Kidney tubule cell (primary cell): ENCODE results near the gene SLC6A12.

Experiments used
- DNase-seq: peaks from one replicate; pipeline ENCODE4 v3.0.0-alpha.2; 2018; ENCODE audit warnings: low spot score

SLC6A12 gene

DNA sequence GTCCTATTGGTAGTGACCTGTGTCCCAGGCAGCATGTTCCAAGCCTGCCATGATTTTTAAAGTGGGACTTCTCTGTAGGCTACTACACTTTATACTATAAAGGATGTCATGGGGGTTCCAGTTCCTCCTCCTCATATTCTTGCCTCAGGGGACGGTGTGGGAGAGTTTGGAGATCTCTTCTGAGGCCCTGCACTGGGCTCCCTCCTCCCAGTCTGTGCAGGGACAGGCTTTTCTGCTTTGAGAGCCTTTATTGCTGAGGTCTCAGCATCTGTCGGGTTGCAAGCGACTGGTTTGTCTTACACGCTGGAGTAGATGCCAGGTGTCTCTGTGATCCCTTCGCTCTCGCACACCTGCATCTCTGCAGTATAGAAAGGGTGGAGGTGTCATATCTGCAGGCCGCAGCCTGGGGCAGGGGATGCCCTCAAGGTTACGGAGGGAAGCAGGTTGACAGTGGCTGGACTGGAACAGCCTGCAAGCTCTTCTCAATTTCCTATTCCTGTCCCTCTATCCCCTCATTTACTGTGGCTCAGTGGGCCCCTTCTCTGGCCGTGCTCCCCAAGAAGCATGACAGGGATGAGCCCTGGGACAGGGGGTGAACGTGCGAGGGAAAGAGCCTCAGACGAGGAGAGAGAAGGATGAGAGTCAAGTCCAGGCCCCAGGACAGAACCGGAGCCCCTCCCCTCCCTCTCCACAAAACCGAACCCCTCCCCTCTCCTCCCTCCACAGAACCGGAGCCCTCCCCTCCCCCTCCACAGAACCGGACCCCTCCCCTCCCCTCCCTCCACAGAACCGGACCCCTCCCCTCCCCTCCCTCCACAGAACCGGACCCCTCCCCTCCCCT lies 51.3 kb downstream of the SLC6A12 start:
- DNase-seq: no peak

DNA sequence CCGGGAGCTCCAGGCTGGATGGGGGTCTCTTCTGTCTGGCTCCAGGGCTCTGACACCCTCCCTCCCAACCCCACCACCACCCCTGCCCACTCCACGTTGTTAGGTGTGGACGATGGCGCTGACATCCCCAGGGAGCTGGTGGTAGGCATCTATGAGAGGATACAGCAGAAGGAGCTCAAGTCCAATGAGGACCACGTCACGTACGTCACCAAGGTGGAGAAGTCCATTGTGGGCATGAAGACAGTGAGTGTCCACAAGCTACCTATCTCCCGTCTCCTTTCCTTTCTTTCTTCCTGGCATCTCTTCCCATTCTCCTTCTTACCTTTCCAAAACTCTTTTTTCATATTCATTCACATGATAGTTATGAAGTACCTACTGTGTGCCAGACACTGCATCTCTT lies 52.1 kb downstream of the SLC6A12 start:
- no peak for DNase-seq

DNA sequence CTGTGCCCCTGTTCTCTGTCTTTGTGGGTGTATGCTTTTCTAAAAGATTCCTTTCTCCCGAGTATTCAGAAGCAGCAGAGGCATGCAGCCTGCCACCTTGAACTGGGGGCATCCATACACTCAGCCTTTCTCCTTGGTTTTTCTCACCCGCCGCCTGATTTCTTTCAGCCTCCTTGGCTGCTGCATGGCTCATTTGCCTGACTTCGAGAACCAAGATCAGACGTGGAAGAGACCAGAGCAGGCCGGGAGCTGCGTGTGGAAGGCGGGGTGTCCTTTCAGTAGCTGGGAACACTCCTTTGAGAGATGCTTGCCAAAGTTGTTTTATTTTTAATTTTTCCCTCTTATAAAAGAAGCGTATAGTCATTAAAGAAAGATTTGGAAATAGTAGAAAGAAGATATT lies 53.1 kb downstream of the SLC6A12 start:
- DNase-seq: no peak

DNA sequence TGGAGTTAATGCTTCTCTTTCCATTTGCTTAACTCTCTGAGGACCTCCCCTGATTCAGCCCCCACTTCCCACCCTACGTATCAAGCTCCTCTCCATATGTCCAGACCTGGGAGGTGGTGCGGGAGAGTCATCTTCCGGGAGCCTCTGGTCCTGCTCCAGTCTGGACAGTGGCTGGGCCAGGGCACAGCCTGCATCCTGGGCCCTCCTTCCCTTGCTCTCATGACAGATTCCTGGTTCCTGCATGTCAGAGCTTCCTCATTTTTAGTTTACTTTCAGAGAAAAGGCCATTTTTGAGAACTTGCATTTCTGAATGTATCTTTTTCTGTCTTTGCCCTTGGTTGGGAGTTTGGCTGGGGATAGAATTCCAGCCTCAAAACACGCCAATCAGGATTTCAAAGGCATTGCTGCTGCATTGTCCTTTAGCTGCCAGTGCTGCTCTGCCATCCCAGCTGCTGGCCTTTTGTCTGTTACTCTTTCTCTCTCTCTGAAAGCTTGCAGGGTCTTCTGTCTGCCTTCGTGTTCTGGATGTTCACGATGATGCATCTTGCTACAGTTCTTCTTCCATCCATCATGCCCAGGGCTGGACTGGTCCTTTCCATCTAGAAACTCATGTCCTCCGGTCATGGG lies 54.7 kb downstream of the SLC6A12 start:
- DNase-seq: no peak

DNA sequence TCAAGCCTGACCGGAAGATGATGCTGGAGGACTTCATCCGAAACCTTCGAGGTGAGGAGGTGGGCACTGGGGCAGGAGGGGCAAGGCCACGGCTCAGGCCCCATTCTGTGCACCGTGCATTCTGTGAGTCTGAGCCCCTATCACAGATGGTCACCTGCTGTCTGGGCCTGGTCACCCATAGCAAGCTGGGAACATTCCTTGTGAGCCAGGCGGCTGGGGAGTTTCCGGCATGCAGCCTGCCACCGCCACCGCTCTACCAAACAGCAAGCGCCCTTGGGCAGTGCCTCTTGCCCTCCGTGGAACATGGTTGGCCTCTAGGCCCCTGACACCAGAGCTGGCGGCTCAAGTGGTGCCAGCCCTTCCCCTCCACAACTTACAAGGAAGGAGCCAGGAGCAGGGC lies 56.3 kb downstream of the SLC6A12 start:
- DNase-seq: no peak

DNA sequence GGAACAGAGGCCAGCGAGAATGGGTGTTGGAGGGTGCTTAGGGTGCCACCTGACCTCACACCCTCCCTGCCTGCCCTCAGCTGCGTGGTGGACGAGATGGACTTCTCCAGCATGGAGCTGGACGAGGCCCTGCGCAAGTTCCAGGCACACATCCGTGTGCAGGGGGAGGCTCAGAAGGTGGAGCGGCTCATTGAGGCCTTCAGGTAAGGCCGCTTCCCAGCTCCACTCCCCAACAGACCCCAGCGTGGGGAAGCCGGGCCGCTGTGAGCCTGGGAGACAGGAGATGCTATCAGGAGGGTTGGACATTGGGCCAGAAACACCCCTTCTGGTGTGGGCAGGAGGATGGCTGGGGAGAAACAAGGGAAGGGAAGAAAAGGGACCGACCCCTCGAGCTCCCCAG lies 57.0 kb downstream of the SLC6A12 start:
- no peak for DNase-seq

DNA sequence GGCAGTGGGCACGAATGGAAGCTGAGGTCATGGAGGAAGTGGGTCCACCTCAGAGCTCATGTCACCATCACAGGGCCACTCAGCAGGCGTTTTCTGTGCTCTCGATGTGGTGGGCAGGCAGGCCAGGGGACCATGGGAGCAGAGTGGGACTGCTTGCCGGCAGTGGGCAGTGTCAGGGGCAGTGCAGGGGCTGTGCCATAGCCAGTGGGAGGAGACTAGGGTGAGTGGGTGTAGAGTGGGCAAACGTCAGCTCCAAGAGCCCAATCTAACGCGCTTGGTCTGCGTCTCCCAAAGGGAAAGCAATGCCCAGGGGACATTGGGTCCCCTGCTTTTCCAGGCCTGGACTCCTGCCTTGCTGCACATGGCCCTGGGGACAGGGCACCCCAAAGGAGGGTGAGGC lies 58.3 kb downstream of the SLC6A12 start:
- DNase-seq: no peak

DNA sequence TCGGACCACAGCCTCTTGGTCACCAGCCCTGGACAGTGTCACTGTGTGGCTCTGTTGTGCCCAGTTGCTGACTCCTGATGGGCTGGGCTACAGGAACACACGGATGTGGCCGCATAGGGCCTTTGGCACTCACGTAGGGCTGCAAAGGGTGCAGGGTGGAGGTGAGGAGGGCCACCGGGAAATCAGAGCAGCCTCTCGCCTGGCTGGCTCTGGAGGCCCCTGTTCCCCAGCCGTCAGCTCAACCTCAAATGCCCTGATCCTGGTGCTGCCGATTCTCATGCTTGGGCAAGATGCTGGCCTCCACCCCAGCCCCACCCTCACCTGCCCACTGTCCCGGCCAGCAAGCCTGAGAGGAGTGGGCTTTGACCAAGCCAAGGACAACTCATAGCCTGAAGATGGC lies 59.0 kb downstream of the SLC6A12 start:
- no peak for DNase-seq

DNA sequence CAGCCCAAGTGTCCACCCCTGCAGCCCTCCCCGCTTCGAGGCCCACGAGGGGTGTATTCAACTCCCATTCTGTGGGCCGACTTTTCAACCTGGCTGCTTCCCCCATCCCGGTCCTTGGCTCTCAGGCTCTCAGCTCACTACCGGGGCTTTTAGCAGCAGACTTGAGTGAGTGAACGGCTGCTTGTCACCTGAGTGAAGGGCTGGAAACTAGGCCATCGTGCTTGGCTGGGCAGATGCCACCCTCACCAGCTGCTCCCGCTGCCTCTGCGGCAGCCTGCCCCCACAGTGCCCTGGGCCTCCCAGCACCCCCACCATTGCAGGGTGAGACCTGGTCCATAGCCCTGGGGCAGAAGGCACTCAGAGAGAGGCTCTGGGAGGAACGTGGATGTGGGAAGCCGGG lies 59.9 kb downstream of the SLC6A12 start:
- DNase-seq: no peak

DNA sequence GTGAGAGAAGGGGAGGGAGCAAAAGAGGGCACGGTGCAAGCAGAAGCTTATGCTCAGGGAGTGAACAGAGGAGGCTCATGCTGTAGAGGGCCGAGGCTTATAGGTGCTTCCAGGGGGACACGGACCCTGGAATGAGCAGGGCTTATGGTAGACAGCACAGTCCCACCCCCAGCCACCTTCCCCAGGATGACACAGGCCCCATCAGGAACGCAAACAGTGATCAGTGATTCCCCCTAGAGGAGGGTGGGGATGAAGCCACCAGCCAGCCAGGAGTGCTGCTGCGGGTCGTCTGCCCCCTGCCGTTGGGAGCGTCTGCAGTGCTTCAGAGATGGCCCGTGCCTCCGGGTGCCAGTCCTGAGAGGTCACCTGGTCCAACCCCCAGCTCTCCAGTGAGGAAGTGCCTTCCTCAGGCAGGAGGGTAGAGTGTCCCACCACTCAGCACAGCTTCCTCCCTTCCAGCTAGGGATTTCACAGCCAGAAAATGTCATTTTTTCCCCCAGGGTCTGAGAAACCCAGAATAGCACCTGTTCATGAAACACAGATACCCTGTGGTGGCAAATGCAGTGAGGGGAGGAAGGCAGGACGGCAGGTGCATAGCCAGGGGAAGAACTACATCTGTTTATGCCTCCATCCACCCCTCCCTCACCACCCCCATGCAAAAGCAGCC lies 60.7 kb downstream of the SLC6A12 start:
- peak; percentile 77 for DNase-seq

DNA sequence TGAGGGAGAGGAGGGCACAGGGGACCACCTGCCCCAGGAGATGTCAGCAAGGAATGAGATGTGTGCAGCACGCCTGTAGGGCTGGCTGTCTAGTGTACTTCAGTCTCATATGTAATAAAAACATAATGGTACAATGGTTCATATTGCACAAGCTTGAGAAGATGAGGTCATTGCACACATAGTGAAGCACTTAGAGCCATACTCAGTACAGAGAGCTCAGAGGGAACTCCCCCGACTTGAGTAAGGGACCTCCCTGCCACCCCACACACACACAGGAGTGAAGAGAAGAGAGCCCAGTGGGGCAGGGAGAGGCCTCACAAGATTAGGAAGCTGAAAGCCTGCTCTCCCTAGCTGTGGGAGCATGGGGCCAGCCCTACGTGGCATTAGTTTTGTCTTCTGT lies 61.5 kb downstream of the SLC6A12 start:
- DNase-seq: no peak

DNA sequence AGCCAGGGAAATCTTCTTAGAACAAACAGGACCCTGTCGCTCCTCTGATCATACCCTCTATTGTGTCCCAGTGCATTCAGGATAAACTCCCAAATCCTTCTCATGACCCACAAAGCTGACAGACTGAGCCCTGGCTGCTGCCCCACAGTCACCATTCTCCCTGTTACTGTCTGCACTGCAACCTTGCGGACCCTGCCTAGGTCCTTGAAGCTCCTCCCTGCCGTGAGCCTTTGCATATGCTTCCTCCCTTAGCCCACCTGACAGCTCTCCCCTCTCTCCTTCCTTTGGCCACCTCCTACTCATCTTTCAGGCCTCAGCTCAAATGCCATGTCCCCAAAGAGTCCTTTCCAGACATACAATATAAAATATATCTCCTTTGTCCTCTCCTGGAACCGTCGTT lies 62.4 kb downstream of the SLC6A12 start:
- DNase-seq: no peak

DNA sequence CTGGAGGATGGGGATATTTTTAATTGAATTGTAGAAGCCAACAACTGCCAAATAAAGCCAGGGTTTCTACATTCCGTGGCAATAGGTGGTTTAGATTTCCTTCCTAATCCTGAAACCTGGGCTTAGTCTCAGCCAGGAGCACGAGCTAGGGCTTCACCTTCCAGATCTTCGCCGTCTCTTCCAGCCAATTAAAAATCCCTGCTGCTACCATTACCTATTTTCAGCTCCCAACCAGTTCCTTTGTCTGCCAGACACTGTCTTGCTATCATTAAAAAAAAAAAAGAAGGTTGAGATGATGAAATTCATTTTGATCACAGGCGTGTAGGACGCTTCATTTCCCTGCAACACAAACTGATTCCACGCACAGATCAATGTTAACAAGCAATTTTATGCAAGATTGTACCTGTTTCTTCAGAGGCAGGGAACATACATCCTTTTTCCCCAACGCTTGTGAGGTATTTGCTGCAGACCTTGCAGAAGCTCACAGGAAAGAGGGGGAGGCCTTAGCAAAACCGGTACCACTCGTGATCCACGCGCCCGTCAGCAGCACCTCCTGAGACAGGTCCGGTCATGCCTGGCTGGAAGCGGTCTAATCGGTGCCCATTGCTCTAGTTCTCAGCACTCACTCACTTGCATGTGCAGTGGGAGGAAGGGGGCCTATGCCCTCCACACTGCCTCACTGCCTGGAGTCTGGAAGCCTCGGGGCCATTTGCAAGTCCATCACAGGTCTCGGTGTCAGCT lies 65.1 kb downstream of the SLC6A12 start:
- DNase-seq: no peak

DNA sequence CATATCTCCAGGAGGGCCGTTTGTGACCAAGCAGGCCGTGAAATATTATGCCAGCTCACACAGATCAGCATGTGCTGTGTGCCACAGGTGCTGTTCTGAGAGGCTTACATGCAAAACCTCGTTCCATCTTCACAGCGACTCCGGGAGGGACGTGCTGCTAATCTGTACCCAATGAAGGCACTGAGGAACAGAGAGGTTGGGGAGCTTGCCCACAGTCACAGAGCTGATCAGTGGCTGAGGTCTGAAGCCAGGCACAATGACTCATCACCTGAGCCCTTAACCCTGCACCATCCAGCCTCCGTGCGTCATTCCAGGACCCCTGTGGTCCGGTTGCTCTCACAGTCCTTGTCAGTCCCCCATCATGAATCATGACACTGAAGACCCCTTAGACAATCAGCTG lies 66.7 kb downstream of the SLC6A12 start:
- DNase-seq: no peak

DNA sequence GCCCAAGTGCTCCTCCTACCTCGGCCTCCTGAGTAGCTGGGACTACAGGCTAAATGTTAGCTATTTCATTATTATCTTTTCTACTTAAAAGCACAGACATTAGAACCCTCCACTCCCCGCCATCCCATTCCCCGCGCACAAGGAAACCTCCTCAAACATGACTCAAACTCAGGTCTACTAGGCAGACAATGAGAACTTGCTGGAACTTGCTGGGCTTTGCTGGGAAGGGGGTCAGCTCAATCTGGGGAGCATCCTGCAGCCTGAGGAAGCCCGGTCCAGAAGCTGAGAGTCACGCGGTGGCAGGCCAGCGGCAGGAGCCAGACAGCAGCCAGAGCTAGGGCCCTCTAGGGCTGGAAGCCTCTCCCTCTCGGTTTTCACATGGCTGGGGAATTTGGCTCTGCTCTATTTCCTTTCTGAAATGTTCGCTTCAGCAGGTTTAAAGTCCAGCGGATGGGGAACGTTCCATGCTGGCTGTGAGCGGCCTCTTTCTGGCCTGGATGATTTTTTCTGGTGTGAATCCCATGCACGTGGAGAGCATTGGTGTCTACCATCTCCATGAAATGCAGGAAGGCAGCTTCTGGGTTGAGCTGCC lies 68.5 kb downstream of the SLC6A12 start:
- peak; percentile 50 for DNase-seq

DNA sequence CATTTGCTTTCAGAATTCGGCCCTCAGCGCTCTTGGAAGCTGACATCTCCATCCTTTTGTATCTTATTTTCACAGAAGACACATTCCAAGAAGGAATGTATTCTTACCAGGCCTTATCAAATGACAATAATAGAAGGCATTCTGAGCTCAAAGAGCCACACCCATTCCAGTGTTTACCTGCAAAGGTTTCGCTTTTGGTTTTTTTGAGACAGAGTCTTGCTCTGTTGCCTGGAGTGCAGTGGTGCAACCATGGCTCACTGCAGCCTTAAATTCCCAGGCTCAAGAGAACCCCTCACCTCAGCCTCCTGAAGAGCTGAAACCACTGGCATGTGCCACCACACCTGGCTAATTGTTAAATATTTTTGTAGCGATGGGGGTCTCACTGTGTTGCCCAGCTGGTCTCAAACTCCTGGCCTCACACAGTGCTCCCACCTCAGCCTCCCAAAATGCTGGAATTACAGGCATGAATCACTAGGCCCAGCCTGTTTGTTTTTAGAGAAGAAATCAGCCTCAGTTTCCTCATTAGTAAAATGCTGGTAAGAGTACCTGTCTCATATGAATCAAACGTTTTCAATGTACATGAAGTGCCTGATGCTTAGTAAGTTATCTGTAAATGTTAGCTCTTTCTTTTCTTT lies 69.2 kb downstream of the SLC6A12 start:
- DNase-seq: no peak

DNA sequence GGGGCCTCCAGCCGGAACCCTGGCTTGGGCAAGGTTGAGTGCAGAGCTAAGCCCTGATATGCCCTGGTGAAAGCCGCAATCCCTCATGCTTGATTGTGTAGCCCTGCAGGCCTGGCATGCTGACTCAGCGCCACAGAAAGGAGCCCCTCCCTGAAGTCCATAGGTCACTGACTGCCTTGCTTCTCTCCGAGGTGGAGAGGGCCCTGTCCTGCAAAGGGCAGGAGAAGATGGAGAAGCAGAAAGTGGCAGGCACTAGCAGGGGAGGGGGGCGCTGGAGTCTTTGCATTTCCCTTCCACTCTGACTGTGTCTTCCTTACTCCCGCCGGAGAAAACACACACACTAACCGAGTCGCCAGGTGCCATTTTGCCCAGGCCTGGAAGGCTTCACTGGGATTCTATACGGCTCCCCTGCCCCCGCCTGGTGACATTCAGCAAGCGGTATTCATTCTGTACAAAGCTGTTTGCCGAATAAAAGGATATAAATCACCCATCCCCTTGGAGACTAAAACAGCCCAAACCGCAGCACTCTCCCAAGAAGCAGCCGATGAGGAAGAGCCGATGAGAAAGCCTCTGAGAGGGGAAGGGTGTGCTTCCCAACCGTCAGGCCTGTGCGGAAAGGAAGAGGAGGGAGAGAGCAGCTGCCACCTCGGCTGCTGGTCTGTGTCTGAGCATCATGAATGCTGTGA lies 69.8 kb downstream of the SLC6A12 start:
- peak; percentile 75 for DNase-seq

DNA sequence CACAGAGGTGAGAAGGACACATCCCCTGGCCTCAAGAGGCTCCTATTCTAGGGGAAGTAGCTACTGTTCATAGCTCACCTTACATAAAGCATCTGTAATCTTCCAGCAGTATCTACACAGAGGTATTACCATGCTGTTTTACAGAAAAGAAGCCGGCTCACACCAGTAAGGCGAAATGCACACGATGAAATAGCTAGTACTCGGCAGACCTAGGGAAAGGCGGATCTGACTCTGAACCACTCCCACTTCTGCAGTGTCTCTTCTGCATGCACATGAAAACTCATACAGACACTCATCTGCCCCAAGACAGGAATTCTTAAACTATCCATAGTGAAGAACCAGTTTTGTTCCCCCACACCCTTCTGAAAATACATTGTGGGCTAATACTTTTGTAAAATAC lies 73.8 kb downstream of the SLC6A12 start:
- DNase-seq: no peak
